Fibroblast of pulmonary artery (primary cell): ENCODE data around the gene NTM.

Source experiments
- DNase-seq: peaks from one replicate; pipeline ENCODE4 v3.0.0-alpha.2; 2010; ENCODE audit warnings: low read depth
- H3K4me3 ChIP-seq: replicated peaks from 2 replicates; pipeline ENCODE4 v1.5.1; 2011; ENCODE audit warnings: low read depth, mild to moderate bottlenecking, control low read depth, low read length, moderate library complexity
- TF ChIP-seq, protein P1 (sequence below): IDR thresholded peaks from 2 replicates; pipeline ENCODE4 v1.5.1; 2011; ENCODE audit warnings: mild to moderate bottlenecking, control low read depth, low read length, inconsistent platforms; ENCODE audit errors: missing control alignments

The NTM gene

DNA sequence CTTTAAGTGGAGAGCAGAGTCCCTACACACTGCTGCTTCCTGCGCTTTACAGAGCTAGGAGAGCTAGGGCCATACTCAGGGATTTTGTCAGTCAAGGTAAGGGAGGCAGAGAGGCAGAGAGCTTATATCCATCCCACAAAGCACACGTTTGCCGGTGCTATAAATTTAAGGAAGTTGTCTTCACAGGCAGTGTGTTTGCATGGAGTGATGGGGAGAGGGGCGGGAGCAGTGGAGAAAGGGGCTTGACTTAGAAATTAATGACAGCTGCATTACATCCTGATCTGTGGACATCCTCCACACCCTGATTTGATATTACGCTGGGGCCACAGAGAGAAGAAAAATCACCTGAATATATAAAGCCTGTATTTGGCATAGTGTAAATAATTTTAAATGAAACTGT lies 84.1 kb downstream of the NTM start:
- TF ChIP-seq, protein P1, sequence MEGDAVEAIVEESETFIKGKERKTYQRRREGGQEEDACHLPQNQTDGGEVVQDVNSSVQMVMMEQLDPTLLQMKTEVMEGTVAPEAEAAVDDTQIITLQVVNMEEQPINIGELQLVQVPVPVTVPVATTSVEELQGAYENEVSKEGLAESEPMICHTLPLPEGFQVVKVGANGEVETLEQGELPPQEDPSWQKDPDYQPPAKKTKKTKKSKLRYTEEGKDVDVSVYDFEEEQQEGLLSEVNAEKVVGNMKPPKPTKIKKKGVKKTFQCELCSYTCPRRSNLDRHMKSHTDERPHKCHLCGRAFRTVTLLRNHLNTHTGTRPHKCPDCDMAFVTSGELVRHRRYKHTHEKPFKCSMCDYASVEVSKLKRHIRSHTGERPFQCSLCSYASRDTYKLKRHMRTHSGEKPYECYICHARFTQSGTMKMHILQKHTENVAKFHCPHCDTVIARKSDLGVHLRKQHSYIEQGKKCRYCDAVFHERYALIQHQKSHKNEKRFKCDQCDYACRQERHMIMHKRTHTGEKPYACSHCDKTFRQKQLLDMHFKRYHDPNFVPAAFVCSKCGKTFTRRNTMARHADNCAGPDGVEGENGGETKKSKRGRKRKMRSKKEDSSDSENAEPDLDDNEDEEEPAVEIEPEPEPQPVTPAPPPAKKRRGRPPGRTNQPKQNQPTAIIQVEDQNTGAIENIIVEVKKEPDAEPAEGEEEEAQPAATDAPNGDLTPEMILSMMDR, result no peak
- H3K4me3 ChIP-seq, result no peak overlapping the region
- no peak for DNase-seq

DNA sequence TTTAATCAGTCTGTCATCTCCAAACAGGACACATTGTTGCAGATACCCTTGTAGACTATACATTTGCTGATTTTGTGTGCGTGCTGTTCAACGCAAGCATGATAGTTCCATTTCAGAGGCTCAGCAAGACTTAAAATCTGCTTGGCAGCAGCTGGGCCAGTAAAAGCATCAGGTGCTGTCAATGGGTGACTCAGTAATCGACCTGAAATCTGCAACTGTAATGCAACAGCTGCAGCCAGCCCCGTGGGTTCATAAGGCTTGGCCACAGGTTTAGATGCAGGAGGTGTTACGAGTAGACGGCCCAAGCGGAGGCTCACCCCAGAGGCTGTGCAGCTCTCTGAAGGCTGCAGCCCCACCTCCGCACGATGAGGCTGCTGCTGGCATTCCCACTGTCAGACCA lies 84.6 kb downstream of the NTM start:
- no peak overlapping the region for H3K4me3 ChIP-seq
- DNase-seq, result no peak
- TF ChIP-seq, protein P1, result no peak

DNA sequence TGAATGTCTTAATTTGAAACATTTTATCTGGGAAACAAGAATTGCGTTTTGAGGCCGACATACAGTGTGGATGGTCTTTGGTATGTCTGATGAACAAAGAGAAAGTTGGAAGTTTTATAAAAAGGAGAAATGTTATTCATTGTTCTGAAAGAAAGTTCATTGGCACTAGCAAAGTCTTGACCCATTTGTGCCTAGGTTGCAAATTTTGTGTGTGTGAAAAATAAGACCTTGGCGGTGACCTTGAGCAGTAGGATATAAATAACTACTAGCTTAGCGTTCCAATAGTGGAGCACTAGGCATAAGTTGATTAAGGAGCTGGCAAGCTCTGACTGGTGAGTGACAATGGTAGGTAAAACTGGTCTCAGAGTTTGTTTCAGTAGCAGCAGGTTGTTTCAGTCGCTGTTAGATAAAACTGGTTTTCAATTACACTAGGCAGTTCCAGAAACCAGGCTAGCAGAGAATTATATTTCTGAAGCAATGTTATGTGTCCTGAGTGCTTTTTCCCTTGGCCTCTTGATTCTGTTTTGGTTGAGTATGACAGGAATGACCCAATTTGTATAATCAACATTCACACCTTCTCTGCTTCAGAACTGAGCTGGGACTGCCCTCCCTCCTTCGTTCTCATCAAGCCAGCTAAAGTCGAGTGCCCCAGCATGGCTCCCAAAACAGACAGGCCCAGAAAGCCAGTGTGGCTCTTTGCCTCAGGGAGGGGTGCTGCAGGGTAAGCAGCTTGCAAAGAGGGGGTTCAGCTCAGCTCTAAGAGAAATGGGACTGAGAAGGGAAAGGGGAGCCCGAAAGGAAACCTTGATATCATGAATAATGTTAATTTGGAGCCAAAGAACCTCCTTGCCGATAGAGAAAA lies 85.7 kb downstream of the NTM start:
- no peak overlapping the region for H3K4me3 ChIP-seq
- no peak for DNase-seq
- TF ChIP-seq, protein P1, result no peak

DNA sequence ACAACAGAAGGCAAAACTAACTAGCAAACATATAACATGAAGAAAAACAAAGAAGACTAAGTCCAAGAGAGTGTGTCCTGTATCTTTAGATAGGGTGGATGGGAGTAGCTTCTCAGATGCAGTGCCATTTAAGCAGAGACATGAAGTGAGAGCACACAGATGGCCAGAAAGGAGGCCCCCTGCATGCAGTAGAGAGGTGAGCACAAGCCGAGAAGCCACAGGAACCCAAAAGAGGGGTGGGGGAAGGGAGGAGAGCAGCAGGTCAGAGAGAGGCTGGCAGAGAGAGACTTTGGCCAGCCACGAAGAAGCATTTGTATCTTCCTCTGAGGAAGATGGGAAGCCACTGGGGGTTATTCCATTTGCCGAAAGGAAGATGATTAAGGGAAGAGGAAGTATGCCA lies 86.7 kb downstream of the NTM start:
- no peak overlapping the region for H3K4me3 ChIP-seq
- TF ChIP-seq, protein P1, result no peak
- no peak for DNase-seq

DNA sequence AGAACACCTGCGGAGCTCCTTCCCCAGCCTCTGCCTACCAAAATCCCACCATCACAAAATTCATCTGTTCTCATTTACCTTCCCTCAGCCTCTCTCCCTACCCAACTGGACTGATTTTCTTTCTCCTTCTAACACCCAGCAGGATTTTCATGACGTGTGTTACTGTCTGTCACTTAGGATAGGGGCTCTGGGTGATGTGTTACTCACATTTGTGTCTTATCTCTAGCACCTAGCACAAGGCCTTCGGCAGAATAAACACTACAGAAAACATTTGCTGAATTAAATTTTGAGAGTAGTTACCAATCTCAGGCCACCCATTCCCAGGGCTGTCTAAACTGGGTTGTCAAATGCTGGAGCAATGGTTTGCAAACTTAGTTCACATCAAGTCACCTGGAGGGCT lies 88.0 kb downstream of the NTM start:
- TF ChIP-seq, protein P1, result no peak
- no peak overlapping the region for H3K4me3 ChIP-seq
- no peak for DNase-seq

DNA sequence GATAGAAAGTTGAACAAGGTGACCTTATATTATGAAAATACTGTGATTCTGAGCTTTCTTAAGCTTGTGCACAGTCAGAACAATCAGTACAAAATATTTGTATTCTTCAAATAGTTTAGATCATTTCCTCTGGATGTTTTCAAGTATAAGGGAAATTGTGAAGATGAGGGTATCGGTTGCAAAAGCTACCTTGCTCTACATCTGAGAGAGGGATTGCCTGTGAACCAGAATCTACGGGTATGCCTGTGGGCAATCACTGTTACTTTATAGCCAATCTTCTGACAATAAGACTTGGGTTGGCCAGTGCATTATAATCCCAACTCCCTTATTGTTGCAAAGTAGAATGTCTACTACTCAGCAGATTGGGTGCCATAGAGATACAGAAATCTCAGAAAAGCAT lies 90.5 kb downstream of the NTM start:
- TF ChIP-seq, protein P1, result no peak

DNA sequence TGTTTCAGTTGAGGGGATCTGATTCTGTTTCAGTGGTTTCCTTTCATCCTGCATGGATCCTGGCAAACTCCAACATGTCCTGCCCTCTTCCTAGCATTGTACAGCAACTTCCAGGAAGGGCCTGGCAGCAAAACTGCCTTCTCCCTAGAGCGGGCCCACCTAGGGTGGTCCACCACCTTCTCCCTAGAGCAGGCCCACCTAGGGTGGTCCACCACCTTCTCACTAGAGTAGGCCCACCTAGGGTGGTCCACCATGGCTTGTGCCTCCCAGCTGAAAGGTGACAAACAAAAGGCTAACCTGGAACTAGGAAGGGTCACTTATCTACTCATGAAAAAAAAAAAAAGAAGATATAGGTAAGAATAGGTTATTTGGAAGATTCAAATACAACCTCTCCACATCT lies 92.2 kb downstream of the NTM start:
- TF ChIP-seq, protein P1, result no peak
- no peak overlapping the region for H3K4me3 ChIP-seq
- no peak for DNase-seq

More for the DNA sequence above, 90.5 kb downstream of the NTM start:
- no peak overlapping the region for H3K4me3 ChIP-seq
- DNase-seq, result no peak
